Neuronal stem cell (in vitro differentiated cells): ENCODE results near the gene FAM234A.

ENCODE experiments used
- DNase-seq: peaks from one replicate; pipeline ENCODE4 v3.0.0-alpha.2; 2013; ENCODE audit warnings: low spot score
- H2AFZ ChIP-seq: one replicate; pipeline ENCODE4 v1.6.1; 2013; ENCODE audit warnings: mild to moderate bottlenecking, low read length, inconsistent platforms
- H2AK5ac ChIP-seq: 2 replicates; pipeline ENCODE4 v1.6.1; 2013; ENCODE audit warnings: low read depth, mild to moderate bottlenecking, inconsistent platforms, low read length, moderate library complexity, mixed read lengths
- H2BK120ac ChIP-seq: 2 replicates; pipeline ENCODE4 v1.6.1; 2013; ENCODE audit warnings: low read depth, mild to moderate bottlenecking, inconsistent platforms, low read length, moderate library complexity, mixed read lengths
- H2BK12ac ChIP-seq: one replicate; pipeline ENCODE4 v1.6.1; 2013; ENCODE audit warnings: low read length, inconsistent platforms
- H2BK15ac ChIP-seq: 2 replicates; pipeline ENCODE4 v1.6.1; 2013; ENCODE audit warnings: mild to moderate bottlenecking, low read length, inconsistent platforms, mixed read lengths
- H2BK5ac ChIP-seq: one replicate; pipeline ENCODE4 v1.6.1; 2013; ENCODE audit warnings: inconsistent platforms, mild to moderate bottlenecking, low read length, moderate library complexity
- H3K14ac ChIP-seq: one replicate; pipeline ENCODE4 v1.6.1; 2013; ENCODE audit warnings: low read length, inconsistent platforms
- H3K18ac ChIP-seq: 2 replicates; pipeline ENCODE4 v1.6.1; 2013; ENCODE audit warnings: low read length, inconsistent platforms
- H3K23ac ChIP-seq: 2 replicates; pipeline ENCODE4 v1.6.1; 2013; ENCODE audit warnings: low read depth, mild to moderate bottlenecking, mixed read lengths, low read length, inconsistent platforms; ENCODE audit not compliant: poor library complexity
- H3K27ac ChIP-seq: replicated peaks from 3 replicates; pipeline ENCODE4 v1.5.1; 2013; ENCODE audit warnings: low read length, inconsistent platforms
- H3K27me3 ChIP-seq, 3 experiments: 2 replicates each; pipeline ENCODE4 v1.6.1; 2013; ENCODE audit warnings: low read length in 3 of 3, mild to moderate bottlenecking in 2 of 3, inconsistent platforms in 1 of 3, low read depth in 1 of 3, mixed read lengths in 1 of 3, moderate library complexity in 1 of 3; ENCODE audit not compliant: control insufficient read depth in 3 of 3, insufficient read depth in 3 of 3
- H3K36me3 ChIP-seq, 2 donors: replicated peaks in 1 of 2; 2 replicates each; pipeline ENCODE4 v1.6.1; 2013; ENCODE audit warnings: low read length in 2 of 2; ENCODE audit not compliant: control insufficient read depth in 2 of 2, insufficient read depth in 2 of 2
- H3K4ac ChIP-seq: 2 replicates; pipeline ENCODE4 v1.6.1; 2013; ENCODE audit warnings: inconsistent platforms, mild to moderate bottlenecking, low read length, moderate library complexity
- H3K4me1 ChIP-seq, 2 donors: 1 replicate in 1 of 2; 2 replicates in 1 of 2; pipeline ENCODE4 v1.6.1; 2013; ENCODE audit warnings: low read length in 2 of 2, low read depth in 1 of 2; ENCODE audit not compliant: control insufficient read depth in 2 of 2, insufficient read depth in 1 of 2
- H3K4me2 ChIP-seq: one replicate; pipeline ENCODE4 v1.6.1; 2013; ENCODE audit warnings: mild to moderate bottlenecking, low read length, inconsistent platforms; ENCODE audit not compliant: insufficient read depth, poor library complexity, severe bottlenecking
- H3K4me3 ChIP-seq, 2 donors: 2 replicates each; pipeline ENCODE4 v1.5.1; 2013; ENCODE audit warnings: low read length in 2 of 2, mild to moderate bottlenecking in 2 of 2, inconsistent platforms in 1 of 2, moderate library complexity in 1 of 2
- H3K79me1 ChIP-seq: one replicate; pipeline ENCODE4 v1.6.1; 2013; ENCODE audit warnings: low read depth, mild to moderate bottlenecking, inconsistent platforms, low read length, moderate library complexity
- H3K9ac ChIP-seq: one replicate; pipeline ENCODE4 v1.6.1; 2013; ENCODE audit warnings: mild to moderate bottlenecking, low read depth, low read length, inconsistent platforms; ENCODE audit not compliant: poor library complexity
- H3K9me3 ChIP-seq, 2 donors: replicated peaks in 1 of 2; 2 replicates each; pipeline versions ENCODE3 to v1.6.1; 2013; ENCODE audit warnings: low read length in 2 of 2, mild to moderate bottlenecking in 2 of 2, inconsistent platforms in 1 of 2, low read depth in 1 of 2, mixed read lengths in 1 of 2, moderate library complexity in 1 of 2; ENCODE audit not compliant: control insufficient read depth in 2 of 2, insufficient read depth in 1 of 2
- H4K8ac ChIP-seq: one replicate; pipeline ENCODE4 v1.6.1; 2013; ENCODE audit warnings: low read depth, mild to moderate bottlenecking, inconsistent platforms, low read length, moderate library complexity
- H4K91ac ChIP-seq: one replicate; pipeline ENCODE4 v1.6.1; 2013; ENCODE audit warnings: low read length, low read depth, mild to moderate bottlenecking, inconsistent platforms; ENCODE audit not compliant: poor library complexity
- WGBS, 2 donors: extraction: QIAGEN DNeasy Blood & Tissue Kit; methylation state at CpG; one replicate each; pipeline ENCODE4 v1.1.7; 2013; ENCODE audit warnings: missing lambda C conversion rate in 2 of 2, mixed read lengths in 1 of 2; ENCODE audit not compliant: insufficient read length in 2 of 2, insufficient replicate concordance in 1 of 2; ENCODE audit errors: extremely low coverage in 2 of 2; 5-methylcytosine and 5-hydroxymethylcytosine counted together

Gene FAM234A

DNA sequence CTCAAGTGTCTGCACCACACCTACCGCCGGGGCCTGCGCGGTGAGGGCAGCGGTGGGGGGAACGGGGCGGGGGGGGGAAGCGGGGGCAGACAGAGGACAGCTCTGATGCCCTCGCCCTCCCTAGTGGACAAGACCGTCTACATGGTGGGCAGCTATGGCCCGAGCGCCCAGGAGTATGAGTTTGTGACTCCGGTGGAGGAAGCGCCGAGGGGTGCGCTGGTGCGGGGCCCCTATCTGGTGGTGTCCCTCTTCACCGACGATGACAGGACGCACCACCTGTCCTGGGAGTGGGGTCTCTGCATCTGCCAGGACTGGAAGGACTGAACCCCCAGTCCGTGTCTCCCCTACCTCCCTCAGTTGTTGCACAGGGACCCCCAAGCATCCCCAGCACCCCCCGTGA, 47.9 kb downstream of the FAM234A start:
- no peak overlapping the region for H2AFZ ChIP-seq
- H2BK12ac ChIP-seq, result no peak overlapping the region
- no peak overlapping the region for H3K23ac ChIP-seq
- H3K4me3 ChIP-seq, result no peak overlapping the region
- peak overlapping the region; percentile 28 for H2AK5ac ChIP-seq
- no CpG with 5 or more reads among the region's 22 CpGs for WGBS, 2 donors
- H3K18ac ChIP-seq, result no peak overlapping the region
- no peaks in the 10 kb centered on the region for H3K79me1 ChIP-seq
- H3K9me3 ChIP-seq, result peaks cover 5 to 10% of the 10 kb centered on the region in 2 donors
- H3K9ac ChIP-seq, result no peak overlapping the region
- no peaks in the 10 kb centered on the region for H3K4me1 ChIP-seq
- peaks cover 2 to 46% (median 35%) of the 10 kb centered on the region in 3 experiments for H3K27me3 ChIP-seq
- no peak overlapping the region for H3K27ac ChIP-seq
- H3K36me3 ChIP-seq, result peaks cover 7 to 12% of the 10 kb centered on the region in 2 donors
- peak overlapping the region; percentile 66 for H2BK5ac ChIP-seq
- DNase-seq, result no peak
- no peak overlapping the region for H4K91ac ChIP-seq
- no peak overlapping the region for H3K4me2 ChIP-seq
- no peak overlapping the region for H3K4ac ChIP-seq
- no peak overlapping the region for H2BK120ac ChIP-seq
- no peak overlapping the region for H4K8ac ChIP-seq
- no peak overlapping the region for H2BK15ac ChIP-seq
- H3K14ac ChIP-seq, result no peak overlapping the region

DNA sequence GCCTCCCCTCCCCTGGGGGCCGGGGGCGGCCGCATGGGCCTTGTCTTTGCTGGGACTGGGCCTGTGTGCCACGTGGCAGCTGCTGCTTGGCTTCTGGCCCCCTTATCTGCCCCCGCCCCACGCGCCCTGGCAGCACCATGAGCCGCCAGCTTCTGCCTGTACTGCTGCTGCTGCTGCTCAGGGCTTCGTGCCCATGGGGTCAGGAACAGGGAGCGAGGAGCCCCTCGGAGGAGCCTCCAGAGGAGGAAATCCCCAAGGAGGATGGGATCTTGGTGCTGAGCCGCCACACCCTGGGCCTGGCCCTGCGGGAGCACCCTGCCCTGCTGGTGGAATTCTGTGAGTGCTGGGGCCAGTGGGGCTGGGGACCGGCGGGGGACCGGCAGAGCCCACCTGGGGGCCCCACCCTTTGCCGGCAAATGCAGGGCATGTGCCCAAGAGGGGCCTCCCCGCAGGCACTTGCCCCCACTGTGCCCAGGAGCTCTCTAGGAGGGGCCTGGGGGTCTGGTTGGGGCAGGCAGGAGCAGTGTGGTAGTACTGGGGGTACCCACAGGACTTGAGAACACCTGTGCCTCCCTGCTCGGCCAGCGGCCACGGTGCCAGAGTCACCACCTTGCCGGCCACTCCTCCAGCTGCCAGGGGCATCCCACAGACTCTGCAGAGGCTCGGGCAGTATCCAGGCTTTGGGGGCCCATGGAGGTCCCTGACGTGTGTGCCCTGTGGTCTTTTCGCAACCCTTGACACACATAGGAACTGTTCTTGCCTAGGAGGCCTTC, 48.6 kb downstream of the FAM234A start, which contains the start of gene PDIA2:
PDIA2 (plus strand) TSS at position 132 of the 773 bp plus-strand sequence; CDS start at position 138, 6 bp downstream.
- no peak for DNase-seq
- Histone ChIP-seq H3K4ac (no peak within 1 kb of the TSS), H3K23ac (peak within 1 kb of the TSS; percentile 65), H3K27ac (no peak within 1 kb of the TSS), H3K9ac (peak within 1 kb of the TSS; percentile 44), H3K4me1 (no peaks in the 10 kb centered on the region), H3K4me3 (no peak within 1 kb of the TSS), H2BK5ac (peak within 1 kb of the TSS; percentile 66), H3K36me3 (peaks cover 11 to 20% of the 10 kb centered on the region in 2 donors), H2AFZ (no peak within 1 kb of the TSS), H3K4me2 (no peak within 1 kb of the TSS), H4K91ac (no peak within 1 kb of the TSS), H2BK120ac (no peak within 1 kb of the TSS), H2BK15ac (no peak within 1 kb of the TSS), H2AK5ac (peak within 1 kb of the TSS; percentile 56), H3K14ac (peak within 1 kb of the TSS; percentile 84), H3K79me1 (no peaks in the 10 kb centered on the region), H3K27me3 (peaks cover 2 to 45% (median 35%) of the 10 kb centered on the region in 3 experiments), H3K9me3 (peaks cover 5 to 10% of the 10 kb centered on the region in 2 donors), H3K18ac (peak within 1 kb of the TSS; percentile 57), H4K8ac (no peak within 1 kb of the TSS), H2BK12ac (no peak within 1 kb of the TSS)
- no CpG with 5 or more reads among the region's 25 CpGs for WGBS, 2 donors

- Histone ChIP-seq H3K27me3 (peaks cover 0 to 33% (median 22%) of the 10 kb centered on the region in 3 experiments), H2BK15ac (no peak overlapping the region), H2BK120ac (no peak overlapping the region), H3K18ac (no peak overlapping the region), H3K4me1 (no peaks in the 10 kb centered on the region), H3K14ac (peak overlapping the region; percentile 84), H3K4me3 (peak overlapping the region in 1 of 2 donors; percentile 51), H2BK12ac (no peak overlapping the region), H3K4ac (peak overlapping the region; percentile 66), H3K27ac (no peak overlapping the region), H3K36me3 (peaks cover 11 to 32% of the 10 kb centered on the region in 2 donors), H3K23ac (peak overlapping the region; percentile 73), H3K79me1 (no peaks in the 10 kb centered on the region), H4K8ac (no peak overlapping the region), H3K9ac (no peak overlapping the region), H3K9me3 (peaks cover 5 to 10% of the 10 kb centered on the region in 2 donors), H3K4me2 (no peak overlapping the region), H2AK5ac (no peak overlapping the region), H2BK5ac (no peak overlapping the region), H2AFZ (no peak overlapping the region), H4K91ac (no peak overlapping the region)
- no CpG with 5 or more reads among the region's 52 CpGs for WGBS, 2 donors
- no peak for DNase-seq
Measured at GRCh38 chr16:284204-285120, 49.8 kb downstream of the FAM234A start.
